ENCODE results near the gene WWP2. TPM values are rescaled to one million over a fixed set of nuclear protein-coding genes. Genes with fewer than 3 reads are reported as not detected.

Gene WWP2
- total and polyA plus RNA-seq, 2 experiments from 2014 or later: 18.5 to 19.0 TPM

- 56 to 61% methylated on average over 2 of the region's 2 CpGs for WGBS, 2 experiments (ENCODE audit: low coverage in 1 of 2, low lambda C conversion rate in 2 of 2, missing lambda C conversion rate in 2 of 2)
- TF ChIP-seq EZH2phosphoT487 (IDR thresholded peaks at IDR 0.05; ENCODE audit: insufficient read depth, low read depth) (no peak), EZH2 (IDR thresholded peaks at IDR 0.05; ENCODE audit: insufficient read depth, poor library complexity, severe bottlenecking) (no peak)
- H3K9ac ChIP-seq: no peak overlapping the region
- in situ Hi-C loops (cut with MboI): no loop called here
- peaks cover 12% of the 10 kb centered on the region; the same call in 1 of the 2 replicates for H3F3A ChIP-seq (ENCODE audit: insufficient read depth)
- H3K4me1 ChIP-seq (ENCODE audit: insufficient read depth): peaks cover 27% of the 10 kb centered on the region
- H3K4me2 ChIP-seq (ENCODE audit: unreplicated experiment): no peak overlapping the region
- H2AFZ ChIP-seq: no peak overlapping the region
- H3K9me3 ChIP-seq (ENCODE audit: low read depth): no peaks in the 10 kb centered on the region
- H3K79me2 ChIP-seq (ENCODE audit: insufficient read depth): no peaks in the 10 kb centered on the region
- H4K20me1 ChIP-seq (ENCODE audit: insufficient read depth): no peaks in the 10 kb centered on the region
- H3K9me2 ChIP-seq (ENCODE audit: insufficient read depth): no peaks in the 10 kb centered on the region
- H3K4me3 ChIP-seq: no peak overlapping the region
- H3K27me3 ChIP-seq (replicated peaks; ENCODE audit: insufficient read depth): no peaks in the 10 kb centered on the region
- DNase-seq: no peak
- no peak overlapping the region for H3K27ac ChIP-seq
- H3K36me3 ChIP-seq (ENCODE audit: low read depth): no peaks in the 10 kb centered on the region
These were observed 143.0 kb downstream of the WWP2 start for GRCh38 chr16:69905171-69905555.

- in situ Hi-C loops (cut with MboI): no loop called here
- Histone ChIP-seq H3K27me3 (replicated peaks; ENCODE audit: insufficient read depth) (no peaks in the 10 kb centered on the region), H3K36me3 (ENCODE audit: low read depth) (no peaks in the 10 kb centered on the region), H3K9ac (no peak overlapping the region), H2AFZ (no peak overlapping the region), H3K9me3 (ENCODE audit: low read depth) (no peaks in the 10 kb centered on the region), H3F3A (ENCODE audit: insufficient read depth) (peaks cover 12% of the 10 kb centered on the region; the same call in 1 of the 2 replicates), H4K20me1 (ENCODE audit: insufficient read depth) (no peaks in the 10 kb centered on the region), H3K9me2 (ENCODE audit: insufficient read depth) (no peaks in the 10 kb centered on the region), H3K79me2 (ENCODE audit: insufficient read depth) (no peaks in the 10 kb centered on the region), H3K4me3 (no peak overlapping the region), H3K27ac (peak overlapping the region; percentile 30), H3K4me2 (ENCODE audit: unreplicated experiment) (peak overlapping the region; percentile 37), H3K4me1 (ENCODE audit: insufficient read depth) (peaks cover 17% of the 10 kb centered on the region)
- DNase-seq: peak; percentile 74
- WGBS, 2 experiments (ENCODE audit: low coverage in 1 of 2, low lambda C conversion rate in 2 of 2, missing lambda C conversion rate in 2 of 2): 65 to 81% methylated on average over 6 of the region's 6 CpGs
- no peak for TF ChIP-seq EZH2phosphoT487 (IDR thresholded peaks at IDR 0.05; ENCODE audit: insufficient read depth, low read depth)
These were observed 144.8 kb downstream of the WWP2 start for GRCh38 chr16:69906838-69907401.

- in situ Hi-C loops (cut with MboI): no loop called here
These were observed 146.9 kb downstream of the WWP2 start for GRCh38 chr16:69909043-69909442.

GRCh38 chr16:69909760-69910159 is 147.6 kb downstream of the WWP2 start:
- no peak overlapping the region for H2AFZ ChIP-seq
- no peak for DNase-seq

More at GRCh38 chr16:69909043-69909442, 146.9 kb downstream of the WWP2 start:
- H3K9ac ChIP-seq: no peak overlapping the region
- H3K27ac ChIP-seq: no peak overlapping the region
- H3K9me3 ChIP-seq (ENCODE audit: low read depth): no peaks in the 10 kb centered on the region
- DNase-seq: no peak
- H3K9me2 ChIP-seq (ENCODE audit: insufficient read depth): no peaks in the 10 kb centered on the region
- H3K4me1 ChIP-seq (ENCODE audit: insufficient read depth): peaks cover 17% of the 10 kb centered on the region
- H3K4me2 ChIP-seq (ENCODE audit: unreplicated experiment): no peak overlapping the region
- WGBS, 2 experiments (ENCODE audit: low coverage in 1 of 2, low lambda C conversion rate in 2 of 2, missing lambda C conversion rate in 2 of 2): 74 to 75% methylated on average over 8 of the region's 8 CpGs
- H3K79me2 ChIP-seq (ENCODE audit: insufficient read depth): no peaks in the 10 kb centered on the region
- no peaks in the 10 kb centered on the region for H4K20me1 ChIP-seq (ENCODE audit: insufficient read depth)
- TF ChIP-seq EZH2 (IDR thresholded peaks at IDR 0.05; ENCODE audit: insufficient read depth, poor library complexity, severe bottlenecking): no peak
- no peak for TF ChIP-seq EZH2phosphoT487 (IDR thresholded peaks at IDR 0.05; ENCODE audit: insufficient read depth, low read depth)
- peaks cover 12% of the 10 kb centered on the region; the same call in 1 of the 2 replicates for H3F3A ChIP-seq (ENCODE audit: insufficient read depth)
- no peaks in the 10 kb centered on the region for H3K36me3 ChIP-seq (ENCODE audit: low read depth)
- no peak overlapping the region for H2AFZ ChIP-seq
- no peaks in the 10 kb centered on the region for H3K27me3 ChIP-seq (replicated peaks; ENCODE audit: insufficient read depth)
- H3K4me3 ChIP-seq: no peak overlapping the region

More at GRCh38 chr16:69909760-69910159, 147.6 kb downstream of the WWP2 start:
- no peak overlapping the region for H3K9ac ChIP-seq
- no peak overlapping the region for H3K4me3 ChIP-seq
- no peak for TF ChIP-seq EZH2phosphoT487 (IDR thresholded peaks at IDR 0.05; ENCODE audit: insufficient read depth, low read depth)
- no peak for TF ChIP-seq EZH2 (IDR thresholded peaks at IDR 0.05; ENCODE audit: insufficient read depth, poor library complexity, severe bottlenecking)
- no peaks in the 10 kb centered on the region for H3K36me3 ChIP-seq (ENCODE audit: low read depth)
- no peak overlapping the region for H3K4me2 ChIP-seq (ENCODE audit: unreplicated experiment)
- no peak overlapping the region for H3K27ac ChIP-seq
- H3F3A ChIP-seq (ENCODE audit: insufficient read depth): peaks cover 12% of the 10 kb centered on the region; the same call in 1 of the 2 replicates
- 59% methylated on average over 7 of the region's 7 CpGs for WGBS, 2 experiments (ENCODE audit: low coverage in 1 of 2, low lambda C conversion rate in 2 of 2, missing lambda C conversion rate in 2 of 2)
- H3K9me2 ChIP-seq (ENCODE audit: insufficient read depth): no peaks in the 10 kb centered on the region
- no peaks in the 10 kb centered on the region for H4K20me1 ChIP-seq (ENCODE audit: insufficient read depth)
- in situ Hi-C loops (cut with MboI): no loop called here
- H3K9me3 ChIP-seq (ENCODE audit: low read depth): no peaks in the 10 kb centered on the region
- H3K27me3 ChIP-seq (replicated peaks; ENCODE audit: insufficient read depth): no peaks in the 10 kb centered on the region
- no peaks in the 10 kb centered on the region for H3K79me2 ChIP-seq (ENCODE audit: insufficient read depth)
- peaks cover 17% of the 10 kb centered on the region for H3K4me1 ChIP-seq (ENCODE audit: insufficient read depth)
